ENCODE data around the gene CAVIN2.

CAVIN2 gene

GRCh38 chr2:191845248-191845715, 1.6 kb downstream of the CAVIN2 start:
- no peaks in the 10 kb centered on the region for H3K9me3 ChIP-seq
- peak overlapping the region; percentile 48 to 56 for H3K27ac ChIP-seq
- H3K4me1 ChIP-seq: peaks cover 0 to 40% (median 22%) of the 10 kb centered on the region in 4 donors
- no peak for DNase-seq
- H3K4me3 ChIP-seq: peak overlapping the region; percentile 42 to 53
- intact Hi-C loops (cut with DNase I; ENCODE audit: low total_unique reads): no loop called here
- no peaks in the 10 kb centered on the region for H3K36me3 ChIP-seq
- TF ChIP-seq CTCF (IDR thresholded peaks at IDR 0.05): no peak
- no peaks in the 10 kb centered on the region for H3K27me3 ChIP-seq

DNA sequence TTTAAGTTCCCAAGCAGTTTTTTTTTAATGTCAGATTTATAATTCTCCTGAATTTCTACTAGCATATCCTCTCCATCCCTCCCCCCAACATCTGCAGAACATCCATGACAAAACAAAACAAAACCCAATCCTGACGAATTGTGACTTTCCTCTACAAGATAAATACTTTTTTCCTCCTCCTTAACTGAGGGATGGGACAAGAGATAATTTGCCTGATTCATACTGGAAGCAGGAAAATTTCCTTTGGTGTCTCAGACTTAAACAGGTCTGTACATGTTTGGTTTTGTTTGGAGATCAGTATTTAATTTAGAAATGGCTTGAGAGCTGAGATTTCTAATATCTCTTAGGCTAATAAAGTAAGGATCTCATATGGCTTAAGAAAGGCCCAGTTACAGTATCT, 2.2 kb downstream of the CAVIN2 start:
- Histone ChIP-seq H3K27me3 (no peaks in the 10 kb centered on the region), H3K36me3 (no peaks in the 10 kb centered on the region), H3K4me1 (peaks cover 0 to 40% (median 22%) of the 10 kb centered on the region in 4 donors), H3K9me3 (no peaks in the 10 kb centered on the region), H3K4me3 (peak overlapping the region; percentile 42 to 53), H3K27ac (peak overlapping the region; percentile 48 to 56)
- intact Hi-C loops (cut with DNase I; ENCODE audit: low total_unique reads): no loop called here
- no peak for DNase-seq
- TF ChIP-seq CTCF (IDR thresholded peaks at IDR 0.05): no peak

DNA sequence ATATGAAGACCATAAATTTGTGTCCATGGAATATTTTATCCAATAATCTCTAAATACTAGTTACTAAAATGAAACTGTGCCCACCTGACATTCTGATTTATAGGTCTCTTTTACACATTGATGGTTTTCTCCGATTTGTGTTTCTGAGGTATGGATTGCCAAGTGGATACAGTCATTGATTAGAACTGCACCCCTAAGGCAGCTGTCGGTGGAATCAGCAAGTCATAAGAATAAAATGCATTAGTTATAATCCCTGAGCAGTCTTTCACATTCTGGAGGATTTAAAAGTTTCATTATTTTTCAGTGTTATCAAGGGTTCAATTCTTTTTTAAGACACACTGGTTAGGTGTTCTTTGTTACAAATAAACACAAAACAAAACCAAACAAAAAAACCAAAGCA, 6.0 kb downstream of the CAVIN2 start:
- no peak for DNase-seq
- Histone ChIP-seq H3K27me3 (no peaks in the 10 kb centered on the region), H3K9me3 (no peaks in the 10 kb centered on the region), H3K36me3 (peaks cover 6 to 9% (median 6%) of the 10 kb centered on the region in 3 donors), H3K27ac (no peak overlapping the region), H3K4me1 (peaks cover 0 to 17% (median 6%) of the 10 kb centered on the region in 4 donors), H3K4me3 (no peak overlapping the region)
- no peak for TF ChIP-seq CTCF (IDR thresholded peaks at IDR 0.05)
- intact Hi-C loops (cut with DNase I; ENCODE audit: low total_unique reads): no loop called here

GRCh38 chr2:191839918-191840804, 6.7 kb downstream of the CAVIN2 start:
- H3K27ac ChIP-seq: no peak overlapping the region
- DNase-seq: no peak
- no peak for TF ChIP-seq CTCF (IDR thresholded peaks at IDR 0.05)
- peaks cover 12 to 15% (median 13%) of the 10 kb centered on the region in 3 donors for H3K36me3 ChIP-seq
- intact Hi-C loops (cut with DNase I; ENCODE audit: low total_unique reads): no loop called here
- no peaks in the 10 kb centered on the region for H3K9me3 ChIP-seq
- peaks cover 0 to 9% (median 5%) of the 10 kb centered on the region in 4 donors for H3K4me1 ChIP-seq
- H3K4me3 ChIP-seq: no peak overlapping the region
- H3K27me3 ChIP-seq: no peaks in the 10 kb centered on the region

GRCh38 chr2:191838526-191838925, 8.4 kb downstream of the CAVIN2 start:
- intact Hi-C loops (cut with DNase I; ENCODE audit: low total_unique reads): no loop called here
- H3K27ac ChIP-seq: no peak overlapping the region
- no peak overlapping the region for H3K4me3 ChIP-seq
- H3K36me3 ChIP-seq: peaks cover 12 to 15% (median 13%) of the 10 kb centered on the region in 3 donors
- no peaks in the 10 kb centered on the region for H3K27me3 ChIP-seq
- TF ChIP-seq CTCF (IDR thresholded peaks at IDR 0.05): no peak
- H3K4me1 ChIP-seq: no peaks in the 10 kb centered on the region
- H3K9me3 ChIP-seq: no peaks in the 10 kb centered on the region
- DNase-seq: no peak

Data from tibial artery (tissue), 4 donors.